ENCODE results near the gene ACTBL2. TPM values are rescaled to one million over a fixed set of nuclear protein-coding genes. Genes with fewer than 3 reads are reported as not detected.

The ACTBL2 gene
- total and polyA plus RNA-seq, 10 donors = not detected

DNA sequence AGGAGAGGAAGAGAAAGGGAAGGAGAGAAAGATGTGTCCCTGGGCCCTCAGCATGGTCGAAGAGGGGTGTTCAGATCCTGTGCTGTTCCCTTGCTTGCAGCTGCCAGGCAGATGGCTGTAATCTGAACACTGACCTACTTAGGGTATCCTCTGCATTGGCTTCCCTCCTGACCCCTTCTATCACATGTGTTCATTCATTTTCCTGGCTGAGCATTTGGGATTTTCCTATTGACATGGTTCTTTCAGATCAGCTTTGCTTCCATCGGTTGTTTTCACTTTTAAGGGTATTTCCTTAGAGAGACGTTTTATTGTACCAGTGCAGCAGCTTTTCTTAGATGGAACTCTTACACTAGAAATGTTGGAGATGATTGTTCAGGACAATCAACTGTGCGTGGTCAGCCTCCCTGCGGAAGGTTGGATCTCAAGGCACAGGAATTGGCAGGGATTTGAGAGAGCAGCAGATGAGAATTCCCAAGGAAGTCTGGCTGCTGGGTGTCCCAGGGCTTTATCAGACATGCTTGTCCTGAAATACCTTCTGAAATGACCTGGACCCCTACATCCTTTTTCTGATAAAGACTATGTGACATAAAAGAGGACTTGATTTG lies 26.0 kb downstream of the ACTBL2 start:
- DNase-seq = no peak
- no peaks in the 10 kb centered on the region for H3K36me3 ChIP-seq
- no peak overlapping the region for H3K4me3 ChIP-seq
- intact Hi-C loops (cut with DNase I; ENCODE audit: low total_unique reads) = no loop called here
- no peak overlapping the region for H3K27ac ChIP-seq
- H3K9me3 ChIP-seq = no peaks in the 10 kb centered on the region
- 55 to 79% (median 69%) methylated on average over 5 of the region's 5 CpGs for WGBS, 5 donors
- TF ChIP-seq POLR2A (IDR thresholded peaks at IDR 0.05) (no peak), POLR2AphosphoS5 (IDR thresholded peaks at IDR 0.05) (no peak)
- TF ChIP-seq, protein P1, sequence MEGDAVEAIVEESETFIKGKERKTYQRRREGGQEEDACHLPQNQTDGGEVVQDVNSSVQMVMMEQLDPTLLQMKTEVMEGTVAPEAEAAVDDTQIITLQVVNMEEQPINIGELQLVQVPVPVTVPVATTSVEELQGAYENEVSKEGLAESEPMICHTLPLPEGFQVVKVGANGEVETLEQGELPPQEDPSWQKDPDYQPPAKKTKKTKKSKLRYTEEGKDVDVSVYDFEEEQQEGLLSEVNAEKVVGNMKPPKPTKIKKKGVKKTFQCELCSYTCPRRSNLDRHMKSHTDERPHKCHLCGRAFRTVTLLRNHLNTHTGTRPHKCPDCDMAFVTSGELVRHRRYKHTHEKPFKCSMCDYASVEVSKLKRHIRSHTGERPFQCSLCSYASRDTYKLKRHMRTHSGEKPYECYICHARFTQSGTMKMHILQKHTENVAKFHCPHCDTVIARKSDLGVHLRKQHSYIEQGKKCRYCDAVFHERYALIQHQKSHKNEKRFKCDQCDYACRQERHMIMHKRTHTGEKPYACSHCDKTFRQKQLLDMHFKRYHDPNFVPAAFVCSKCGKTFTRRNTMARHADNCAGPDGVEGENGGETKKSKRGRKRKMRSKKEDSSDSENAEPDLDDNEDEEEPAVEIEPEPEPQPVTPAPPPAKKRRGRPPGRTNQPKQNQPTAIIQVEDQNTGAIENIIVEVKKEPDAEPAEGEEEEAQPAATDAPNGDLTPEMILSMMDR (IDR thresholded peaks at IDR 0.05 in 8 of 11, conservative IDR thresholded peaks at IDR 0.05 in 3 of 11) = no peak
- peaks cover 0 to 5% (median under 1%) of the 10 kb centered on the region in 6 donors for H3K4me1 ChIP-seq
- no peaks in the 10 kb centered on the region for H3K27me3 ChIP-seq (replicated peaks in 1 of 7)

DNA sequence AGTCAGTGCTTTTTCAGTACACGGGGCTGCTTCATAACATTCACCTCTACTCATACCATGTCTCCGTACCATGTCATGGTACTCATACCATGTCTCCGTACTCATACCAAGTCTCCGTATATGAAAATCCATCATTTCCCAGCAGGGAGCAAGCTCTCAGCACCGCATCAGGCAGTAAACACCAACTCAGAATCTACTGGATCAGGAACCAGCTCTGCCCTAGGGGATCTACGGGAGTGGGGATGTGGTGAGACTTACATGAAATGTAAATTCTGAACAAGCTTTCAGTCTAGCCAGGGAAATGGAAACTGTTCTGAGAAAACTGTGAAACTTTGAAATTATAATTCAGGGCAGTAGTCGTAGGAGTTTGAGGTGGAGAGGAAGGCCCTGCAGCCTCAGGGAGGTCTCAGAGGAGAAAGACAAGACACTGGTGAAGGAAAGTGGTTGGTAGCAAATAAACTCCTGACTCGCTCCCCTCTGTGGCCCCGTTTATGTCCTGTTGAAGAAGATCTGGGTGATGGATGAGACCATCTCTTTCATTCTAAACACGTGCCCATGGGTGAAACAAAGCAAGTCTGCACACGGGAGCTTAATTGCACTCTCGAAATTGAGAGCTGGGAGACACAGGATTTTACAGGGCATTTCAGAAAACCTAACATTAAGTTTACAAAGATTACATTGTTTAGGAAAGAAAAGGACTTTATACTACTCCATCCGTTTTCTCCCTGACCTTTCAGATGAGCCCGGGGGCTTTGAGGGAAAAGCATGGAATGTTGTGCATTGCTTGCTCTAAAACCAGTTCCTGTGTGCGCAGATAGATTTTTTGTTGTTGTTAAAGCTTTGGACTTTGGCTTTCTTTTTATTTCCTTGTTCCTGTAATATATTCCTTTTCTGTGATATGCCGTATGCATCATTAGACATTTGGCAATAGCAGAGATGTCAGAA lies 26.8 kb downstream of the ACTBL2 start:
- 85 to 94% (median 89%) methylated on average over 16 of the region's 16 CpGs for WGBS, 5 donors
- TF ChIP-seq, protein P1 (IDR thresholded peaks at IDR 0.05 in 8 of 11, conservative IDR thresholded peaks at IDR 0.05 in 3 of 11) = no peak
- TF ChIP-seq POLR2A (IDR thresholded peaks at IDR 0.05) = no peak
- TF ChIP-seq POLR2AphosphoS5 (IDR thresholded peaks at IDR 0.05) = no peak
- DNase-seq = no peak
- H3K27me3 ChIP-seq (replicated peaks in 1 of 7) = no peaks in the 10 kb centered on the region
- H3K36me3 ChIP-seq = no peaks in the 10 kb centered on the region
- H3K4me1 ChIP-seq = peaks cover 0 to 14% (median 4%) of the 10 kb centered on the region in 6 donors
- no peaks in the 10 kb centered on the region for H3K9me3 ChIP-seq
- no peak overlapping the region for H3K4me3 ChIP-seq
- H3K27ac ChIP-seq = no peak overlapping the region
- intact Hi-C loops (cut with DNase I; ENCODE audit: low total_unique reads) = no loop called here

DNA sequence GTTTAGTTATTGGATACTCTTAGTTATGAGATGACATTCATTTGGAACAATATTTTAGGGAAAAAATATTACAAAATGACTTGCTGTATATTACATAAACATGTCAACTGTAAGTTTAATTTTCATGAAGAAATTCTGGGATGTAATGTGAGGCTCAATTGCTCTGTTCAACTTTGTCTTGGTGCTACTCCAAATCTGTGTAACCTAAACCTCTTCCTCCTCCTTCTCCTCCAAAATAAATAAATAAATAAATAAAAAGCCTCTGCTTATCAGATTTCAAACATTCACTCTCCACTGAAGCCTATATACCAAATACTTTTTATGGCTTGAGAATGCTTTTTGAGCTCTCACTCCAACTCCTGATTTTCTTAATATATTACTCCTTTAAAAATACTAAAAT lies 27.7 kb downstream of the ACTBL2 start:
- DNase-seq = no peak
- Histone ChIP-seq H3K36me3 (no peaks in the 10 kb centered on the region), H3K27ac (no peak overlapping the region), H3K27me3 (replicated peaks in 1 of 7) (no peaks in the 10 kb centered on the region), H3K4me3 (no peak overlapping the region), H3K4me1 (peaks cover 0 to 14% (median 4%) of the 10 kb centered on the region in 6 donors), H3K9me3 (no peaks in the 10 kb centered on the region)
- TF ChIP-seq POLR2AphosphoS5 (IDR thresholded peaks at IDR 0.05) = no peak
- TF ChIP-seq, protein P1 (IDR thresholded peaks at IDR 0.05 in 8 of 11, conservative IDR thresholded peaks at IDR 0.05 in 3 of 11) = no peak
- TF ChIP-seq POLR2A (IDR thresholded peaks at IDR 0.05) = no peak
- intact Hi-C loops (cut with DNase I; ENCODE audit: low total_unique reads) = no loop called here

DNA sequence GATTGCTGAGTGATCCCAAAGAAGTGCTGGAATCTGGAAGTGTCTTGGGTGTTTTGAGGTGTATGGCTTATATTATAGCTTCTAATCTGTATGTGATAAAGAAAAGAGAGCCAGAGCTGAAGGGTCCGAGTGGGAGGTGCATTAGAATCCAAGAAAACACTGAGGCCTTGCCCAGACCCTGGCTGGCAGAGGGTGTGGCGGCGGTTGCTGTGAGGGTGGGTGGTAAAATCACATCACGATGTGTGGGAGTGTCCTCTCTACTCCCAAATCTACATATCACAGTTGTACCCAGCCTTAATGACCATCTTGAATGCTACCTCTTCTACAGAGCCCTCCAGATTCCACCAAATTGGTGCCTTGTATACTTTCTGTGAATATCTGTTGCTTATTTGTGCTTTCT lies 28.9 kb downstream of the ACTBL2 start:
- Histone ChIP-seq H3K27ac (no peak overlapping the region), H3K4me1 (peaks cover 0 to 14% (median 4%) of the 10 kb centered on the region in 6 donors), H3K9me3 (no peaks in the 10 kb centered on the region), H3K4me3 (no peak overlapping the region), H3K27me3 (replicated peaks in 1 of 7) (no peaks in the 10 kb centered on the region), H3K36me3 (no peaks in the 10 kb centered on the region)
- 85 to 97% (median 91%) methylated on average over 4 of the region's 4 CpGs for WGBS, 5 donors
- intact Hi-C loops (cut with DNase I; ENCODE audit: low total_unique reads) = no loop called here
- DNase-seq = no peak
- TF ChIP-seq, protein P1 (IDR thresholded peaks at IDR 0.05 in 8 of 11, conservative IDR thresholded peaks at IDR 0.05 in 3 of 11) = no peak
- TF ChIP-seq POLR2AphosphoS5 (IDR thresholded peaks at IDR 0.05) (no peak), POLR2A (IDR thresholded peaks at IDR 0.05) (no peak)
